ENCODE measurements around the gene FAM53B. TPM values are rescaled to one million over a fixed set of nuclear protein-coding genes. Genes with fewer than 3 reads are reported as not detected.

The FAM53B gene
- total RNA-seq, 1 donor from 2014 or later = 17.0 TPM

GRCh38 chr10:124711145-124711544 lies 33.0 kb downstream of the FAM53B start:
- no peak for DNase-seq (ENCODE audit: extremely low read depth, low read depth, low spot score)

- no peak for DNase-seq (ENCODE audit: extremely low read depth, low read depth, low spot score)
Measured at GRCh38 chr10:124710266-124710881, 33.8 kb downstream of the FAM53B start.

- DNase-seq (ENCODE audit: extremely low read depth, low read depth, low spot score) = no peak
Measured at GRCh38 chr10:124709861-124710260, 34.3 kb downstream of the FAM53B start.

GRCh38 chr10:124708922-124709520 lies 35.2 kb downstream of the FAM53B start:
- DNase-seq (ENCODE audit: extremely low read depth, low read depth, low spot score) = no peak

- no peak for DNase-seq (ENCODE audit: extremely low read depth, low read depth, low spot score)
Measured at GRCh38 chr10:124708246-124708779, 35.9 kb downstream of the FAM53B start.

GRCh38 chr10:124707551-124707950 lies 36.6 kb downstream of the FAM53B start:
- no peak for DNase-seq (ENCODE audit: extremely low read depth, low read depth, low spot score)

GRCh38 chr10:124707144-124707467 lies 37.1 kb downstream of the FAM53B start:
- DNase-seq (ENCODE audit: extremely low read depth, low read depth, low spot score) = no peak

- no peak for DNase-seq (ENCODE audit: extremely low read depth, low read depth, low spot score)
Measured at GRCh38 chr10:124706462-124707143, 37.6 kb downstream of the FAM53B start.

GRCh38 chr10:124705817-124706461 lies 38.2 kb downstream of the FAM53B start:
- no peak for DNase-seq (ENCODE audit: extremely low read depth, low read depth, low spot score)

- DNase-seq (ENCODE audit: extremely low read depth, low read depth, low spot score) = no peak
Measured at GRCh38 chr10:124705381-124705740, 38.8 kb downstream of the FAM53B start.

GRCh38 chr10:124704428-124705380 lies 39.5 kb downstream of the FAM53B start:
- no peak for DNase-seq (ENCODE audit: extremely low read depth, low read depth, low spot score)

- no peak for DNase-seq (ENCODE audit: extremely low read depth, low read depth, low spot score)
Measured at GRCh38 chr10:124703778-124704427, 40.3 kb downstream of the FAM53B start.

- DNase-seq (ENCODE audit: extremely low read depth, low read depth, low spot score) = no peak
Measured at GRCh38 chr10:124703372-124703771, 40.8 kb downstream of the FAM53B start.

GRCh38 chr10:124701881-124702656 lies 42.1 kb downstream of the FAM53B start:
- DNase-seq (ENCODE audit: extremely low read depth, low read depth, low spot score) = no peak

- DNase-seq (ENCODE audit: extremely low read depth, low read depth, low spot score) = no peak
Measured at GRCh38 chr10:124701435-124701834, 42.7 kb downstream of the FAM53B start.

GRCh38 chr10:124701038-124701365 lies 43.2 kb downstream of the FAM53B start:
- no peak for DNase-seq (ENCODE audit: extremely low read depth, low read depth, low spot score)

GRCh38 chr10:124700293-124701037 lies 43.7 kb downstream of the FAM53B start:
- DNase-seq (ENCODE audit: extremely low read depth, low read depth, low spot score) = no peak

GRCh38 chr10:124699471-124700292 lies 44.5 kb downstream of the FAM53B start:
- no peak for DNase-seq (ENCODE audit: extremely low read depth, low read depth, low spot score)

Measured in glomerular endothelial cell (primary cell).